Right lobe of liver (tissue), 6 donors: Measurements from ENCODE around the gene SCAANT1. TPM values are rescaled to one million over a fixed set of nuclear protein-coding genes. Genes with fewer than 3 reads are reported as not detected.
A peak's percentile ranks its signal among the peaks of the same experiment; 100 is the strongest.

ENCODE experiments used
- ATAC-seq, 4 donors: fragments of 200-7000 bp; cut with Tn5 transposase; one replicate each; pipeline ENCODE4 v1.9.1; 2020; ENCODE audit warnings: mild to moderate bottlenecking in 4 of 4, moderate library complexity in 4 of 4
- DNase-seq, 3 donors: peaks; one replicate each; pipeline ENCODE4 v3.0.0-alpha.2; 2020
- H3K27ac ChIP-seq, 3 donors: fragments of 200-600 bp; one replicate each; pipeline ENCODE4 v1.8.0; 2022
- H3K27me3 ChIP-seq, 2 donors: fragments of 200-600 bp; one replicate each; pipeline ENCODE4 v1.8.0; 2022
- H3K36me3 ChIP-seq, 4 donors: fragments of 200-600 bp; sonication (generic) in 1 of 4; one replicate each; pipeline versions ENCODE4 v1.5.1 to v1.8.0; 2017 to 2022; ENCODE audit warnings: control low read depth in 1 of 4
- H3K4me1 ChIP-seq, 4 donors: fragments of 200-600 bp; sonication (generic) in 1 of 4; one replicate each; pipeline versions ENCODE4 v1.5.1 to v1.8.0; 2017 to 2022; ENCODE audit warnings: control low read depth in 1 of 4
- H3K4me3 ChIP-seq, 3 donors: fragments of 200-600 bp; one replicate each; pipeline ENCODE4 v1.8.0; 2022
- H3K9me3 ChIP-seq, 4 donors: fragments of 200-600 bp; sonication (generic) in 1 of 4; one replicate each; pipeline versions ENCODE4 v1.5.1 to v1.8.0; 2017 to 2022; ENCODE audit warnings: control low read depth in 1 of 4
- POLR2A ChIP-seq: fragments of 450-650 bp; IDR thresholded peaks from one replicate; pipeline ENCODE4 v1.6.1; 2017; ENCODE audit warnings: antibody characterized with exemption, mild to moderate bottlenecking
- WGBS: methylation state at CpG from one replicate; pipeline ENCODE4 v1.1.6; 2018; ENCODE audit warnings: low coverage, low lambda C conversion rate; ENCODE audit not compliant: insufficient coverage; ENCODE audit errors: missing lambda C conversion rate; 5-methylcytosine and 5-hydroxymethylcytosine counted together
- intact Hi-C, 2 donors: fragments of 100-400 bp; cut with DNase I; formaldehyde crosslinking; loops; one replicate each; pipeline versions ENCODE4 v1.11.2 to v1.14.1; 2022
- total RNA-seq, 6 experiments: library from RNA; depleted of rRNA in 2 of 6; stranded (reverse); fragments of >200 nt in 2 of 6; fragmentation: NEBNext Ultra II Directional in 3 of 6; extraction: Animal tissue kit (Norgen Biotek cat#: 25700) in 3 of 6; gene quantifications; one replicate each; pipeline versions ENCODE4 v1.1.0 to v1.2.4, GENCODE V29; 2016 to 2023
- TF ChIP-seq, protein P1 (sequence below), 4 donors: fragments of 200-600 bp in 3 of 4; fragments of 450-650 bp in 1 of 4; IDR thresholded peaks; one replicate each; pipeline versions ENCODE4 v1.5.1 to v1.8.0; 2016 to 2022; ENCODE audit warnings: antibody characterized with exemption in 4 of 4, mild to moderate bottlenecking in 2 of 4
- donor health status: DM: no; HTN: yes; CAD: no.
- donor health status: DM: no; HTN: no; CAD: no.
- donor health status: DM: no; HTN: no; CAD: no.
- donor health status: DM: no; HTN: yes; CAD: no.
- donor health status: DM: no; HTN: yes; CAD: no.

Gene SCAANT1
- total RNA-seq, 6 experiments from 2014 or later = not detected

DNA sequence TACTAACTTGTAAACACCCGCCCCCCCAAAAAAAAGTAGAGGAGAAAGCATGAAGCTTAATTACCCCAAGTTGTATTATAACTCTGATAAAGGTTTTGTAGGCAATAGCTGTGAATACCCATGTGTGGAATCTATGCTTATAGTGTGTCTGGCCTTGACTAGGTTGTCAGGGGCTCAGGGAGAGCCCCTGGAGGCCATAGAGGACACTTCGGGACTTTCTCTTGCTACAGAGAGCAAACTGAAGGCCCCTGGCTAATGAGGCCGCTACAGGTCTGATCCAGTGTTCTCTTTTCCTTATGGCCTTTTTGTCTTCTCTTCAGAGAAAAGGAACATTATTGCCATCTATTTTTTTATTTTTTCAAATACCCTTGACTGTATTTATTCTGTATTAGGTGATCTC is 19.1 kb upstream of the SCAANT1 start:
- H3K4me1 ChIP-seq = peaks cover 0 to 26% (median 2%) of the 10 kb centered on the region in 4 donors
- DNase-seq = no peak

DNA sequence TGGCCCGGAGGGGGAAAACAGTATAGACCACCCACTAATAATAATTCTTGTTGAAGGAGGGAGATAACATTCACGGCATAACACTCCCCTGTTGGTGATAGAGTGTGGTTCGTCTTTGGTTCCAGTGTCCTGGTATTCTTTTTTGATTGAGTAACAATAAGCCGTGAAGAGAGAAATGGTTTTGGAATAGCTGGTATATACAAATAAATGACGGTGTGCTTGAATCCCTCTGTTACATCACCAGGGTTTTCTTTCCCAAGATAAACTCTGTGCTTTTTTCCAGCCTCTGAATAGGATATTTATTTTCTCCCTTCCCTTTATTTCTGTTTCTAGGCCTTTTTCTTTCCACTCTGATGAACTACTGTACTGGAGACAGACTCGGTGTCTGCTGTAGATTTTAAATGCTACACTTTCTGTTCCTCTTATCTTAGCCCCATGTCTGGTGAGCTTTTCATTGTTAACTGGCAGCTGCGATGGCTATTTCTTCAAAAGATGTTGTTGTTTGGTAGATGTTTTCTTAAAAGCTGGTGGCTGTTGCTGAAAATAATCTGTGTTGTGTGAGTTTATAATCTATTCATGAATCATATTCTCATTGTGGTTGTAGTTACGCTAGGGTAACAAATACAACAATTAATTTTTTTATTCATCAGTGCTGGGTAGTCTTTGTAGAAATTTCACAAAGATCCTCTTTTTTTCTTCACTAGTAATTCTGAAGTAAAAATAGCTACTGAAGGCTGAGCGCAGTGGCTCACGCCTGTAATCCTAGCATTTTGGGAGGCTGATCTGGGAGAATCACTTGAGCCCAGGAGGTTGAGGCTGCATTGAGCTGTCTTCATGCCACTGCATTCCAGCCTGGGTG is 15.5 kb upstream of the SCAANT1 start:
- Histone ChIP-seq H3K27ac (no peak overlapping the region), H3K36me3 (peaks cover 0 to 3% (median 0%) of the 10 kb centered on the region in 4 donors), H3K4me3 (no peak overlapping the region), H3K27me3 (no peaks in the 10 kb centered on the region), H3K9me3 (no peaks in the 10 kb centered on the region), H3K4me1 (peaks cover 0 to 27% (median 5%) of the 10 kb centered on the region in 4 donors)
- TF ChIP-seq, protein P1, sequence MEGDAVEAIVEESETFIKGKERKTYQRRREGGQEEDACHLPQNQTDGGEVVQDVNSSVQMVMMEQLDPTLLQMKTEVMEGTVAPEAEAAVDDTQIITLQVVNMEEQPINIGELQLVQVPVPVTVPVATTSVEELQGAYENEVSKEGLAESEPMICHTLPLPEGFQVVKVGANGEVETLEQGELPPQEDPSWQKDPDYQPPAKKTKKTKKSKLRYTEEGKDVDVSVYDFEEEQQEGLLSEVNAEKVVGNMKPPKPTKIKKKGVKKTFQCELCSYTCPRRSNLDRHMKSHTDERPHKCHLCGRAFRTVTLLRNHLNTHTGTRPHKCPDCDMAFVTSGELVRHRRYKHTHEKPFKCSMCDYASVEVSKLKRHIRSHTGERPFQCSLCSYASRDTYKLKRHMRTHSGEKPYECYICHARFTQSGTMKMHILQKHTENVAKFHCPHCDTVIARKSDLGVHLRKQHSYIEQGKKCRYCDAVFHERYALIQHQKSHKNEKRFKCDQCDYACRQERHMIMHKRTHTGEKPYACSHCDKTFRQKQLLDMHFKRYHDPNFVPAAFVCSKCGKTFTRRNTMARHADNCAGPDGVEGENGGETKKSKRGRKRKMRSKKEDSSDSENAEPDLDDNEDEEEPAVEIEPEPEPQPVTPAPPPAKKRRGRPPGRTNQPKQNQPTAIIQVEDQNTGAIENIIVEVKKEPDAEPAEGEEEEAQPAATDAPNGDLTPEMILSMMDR (IDR thresholded peaks at IDR 0.05) = no peak
- TF ChIP-seq POLR2A = no peak
- intact Hi-C loops = no loop called here
- 61% methylated on average over 9 of the region's 10 CpGs for WGBS
- DNase-seq (no peak), ATAC-seq (peak in 3 of 4 donors; percentile 27 to 36 (median 29))

More for the DNA sequence above, 19.1 kb upstream of the SCAANT1 start:
- H3K27ac ChIP-seq = no peak overlapping the region
- no peaks in the 10 kb centered on the region for H3K9me3 ChIP-seq
- peaks cover 0 to 2% (median 0%) of the 10 kb centered on the region in 4 donors for H3K36me3 ChIP-seq
- intact Hi-C loops = no loop called here
- no peaks in the 10 kb centered on the region for H3K27me3 ChIP-seq
- ATAC-seq = no peak
- TF ChIP-seq POLR2A = no peak
- TF ChIP-seq, protein P1 (IDR thresholded peaks at IDR 0.05) = no peak
- 93% methylated on average over 3 of the region's 3 CpGs for WGBS
- H3K4me3 ChIP-seq = no peak overlapping the region

DNA sequence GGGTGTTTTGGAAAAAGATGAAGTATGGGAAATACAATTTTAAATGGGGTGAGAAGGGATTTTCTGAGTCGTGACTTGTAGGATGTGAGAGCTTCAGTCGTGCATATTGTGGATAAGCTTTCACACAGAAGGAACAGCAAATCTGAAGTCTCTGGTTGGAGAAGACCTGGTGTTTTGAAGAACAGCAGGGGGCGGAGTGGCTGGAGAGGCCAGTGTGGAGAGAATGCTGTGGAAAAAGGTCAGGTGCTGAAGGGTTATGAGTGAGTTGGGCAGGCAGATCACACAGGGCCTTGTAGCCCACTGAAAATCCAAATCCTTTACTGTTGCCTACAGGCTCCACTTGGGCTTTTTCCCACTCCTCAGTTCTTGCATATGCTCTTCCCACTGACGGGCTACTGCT is 14.1 kb upstream of the SCAANT1 start:
- intact Hi-C loops = no loop called here
- DNase-seq = no peak
- Histone ChIP-seq H3K4me3 (no peak overlapping the region), H3K27me3 (no peaks in the 10 kb centered on the region), H3K4me1 (peaks cover 0 to 24% (median 4%) of the 10 kb centered on the region in 4 donors), H3K9me3 (no peaks in the 10 kb centered on the region), H3K36me3 (peaks cover 0 to 3% (median 0%) of the 10 kb centered on the region in 4 donors), H3K27ac (no peak overlapping the region)
- ATAC-seq = no peak
- TF ChIP-seq, protein P1 (IDR thresholded peaks at IDR 0.05) = no peak
- TF ChIP-seq POLR2A = no peak
- 95% methylated on average over 4 of the region's 4 CpGs for WGBS

DNA sequence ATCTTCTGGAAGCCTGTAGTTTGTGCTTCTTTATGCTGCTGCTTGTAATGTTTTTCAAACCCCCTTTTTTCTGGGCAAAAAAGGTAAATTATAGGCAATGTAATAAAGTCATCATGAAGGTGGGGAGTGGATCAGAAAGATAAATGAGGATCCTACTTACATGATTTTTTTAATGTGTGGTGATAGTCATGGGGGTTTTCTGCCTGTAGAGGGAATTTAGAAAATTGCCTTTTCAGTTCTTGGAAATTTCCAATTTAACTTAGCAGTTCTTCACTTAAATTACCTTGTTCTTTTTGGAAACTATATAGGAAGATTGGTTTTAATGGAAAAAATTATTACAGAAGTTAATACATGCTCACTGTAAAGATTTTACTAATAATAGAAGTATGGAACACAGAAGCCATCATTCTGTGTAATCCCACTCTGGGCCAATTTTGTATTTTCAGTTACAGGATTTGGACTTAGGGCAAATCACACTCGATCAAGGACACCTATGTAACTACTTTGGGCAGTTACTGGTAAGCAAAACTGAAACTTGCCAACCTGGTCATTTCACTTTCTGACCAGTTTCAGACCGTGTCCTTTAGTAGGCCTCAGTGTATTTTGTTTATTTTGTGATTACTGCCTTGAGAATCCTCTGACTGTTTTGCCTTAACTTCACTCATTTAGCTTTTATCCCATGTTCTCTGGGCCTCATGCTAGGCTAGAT is 10.5 kb upstream of the SCAANT1 start:
- H3K27ac ChIP-seq = peak overlapping the region; percentile 9 to 74 (median 29)
- H3K4me3 ChIP-seq = no peak overlapping the region
- WGBS = 41% methylated on average over 2 of the region's 2 CpGs
- intact Hi-C loops = no loop called here
- TF ChIP-seq, protein P1 (IDR thresholded peaks at IDR 0.05) = no peak
- no peak for TF ChIP-seq POLR2A
- DNase-seq = no peak
- peak; percentile 74 to 88 (median 83) for ATAC-seq
- H3K36me3 ChIP-seq = peaks cover 0 to 3% (median 0%) of the 10 kb centered on the region in 4 donors
- peaks cover 0 to 27% (median 10%) of the 10 kb centered on the region in 4 donors for H3K4me1 ChIP-seq
- no peaks in the 10 kb centered on the region for H3K9me3 ChIP-seq
- no peaks in the 10 kb centered on the region for H3K27me3 ChIP-seq
